ENCODE data around the gene RERE.

GRCh38 chr1:8752921-8753713 lies 64.3 kb downstream of the RERE start:
- TF ChIP-seq, protein P1, sequence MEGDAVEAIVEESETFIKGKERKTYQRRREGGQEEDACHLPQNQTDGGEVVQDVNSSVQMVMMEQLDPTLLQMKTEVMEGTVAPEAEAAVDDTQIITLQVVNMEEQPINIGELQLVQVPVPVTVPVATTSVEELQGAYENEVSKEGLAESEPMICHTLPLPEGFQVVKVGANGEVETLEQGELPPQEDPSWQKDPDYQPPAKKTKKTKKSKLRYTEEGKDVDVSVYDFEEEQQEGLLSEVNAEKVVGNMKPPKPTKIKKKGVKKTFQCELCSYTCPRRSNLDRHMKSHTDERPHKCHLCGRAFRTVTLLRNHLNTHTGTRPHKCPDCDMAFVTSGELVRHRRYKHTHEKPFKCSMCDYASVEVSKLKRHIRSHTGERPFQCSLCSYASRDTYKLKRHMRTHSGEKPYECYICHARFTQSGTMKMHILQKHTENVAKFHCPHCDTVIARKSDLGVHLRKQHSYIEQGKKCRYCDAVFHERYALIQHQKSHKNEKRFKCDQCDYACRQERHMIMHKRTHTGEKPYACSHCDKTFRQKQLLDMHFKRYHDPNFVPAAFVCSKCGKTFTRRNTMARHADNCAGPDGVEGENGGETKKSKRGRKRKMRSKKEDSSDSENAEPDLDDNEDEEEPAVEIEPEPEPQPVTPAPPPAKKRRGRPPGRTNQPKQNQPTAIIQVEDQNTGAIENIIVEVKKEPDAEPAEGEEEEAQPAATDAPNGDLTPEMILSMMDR (IDR thresholded peaks at IDR 0.05), result no peak
- TF ChIP-seq POLR2A (IDR thresholded peaks at IDR 0.05), result no peak
- TF ChIP-seq EP300 (IDR thresholded peaks at IDR 0.05), result no peak
